OCI-M2 (cell line): ENCODE data around the gene CSRP1.

ENCODE experiments used
- DNase-seq: peaks from one replicate; lab custom pipeline; 2025; ENCODE audit not compliant: unreplicated experiment; lab: John Stamatoyannopoulos, UW

The CSRP1 gene

GRCh38 chr1:201457508-201457960 lies 49.4 kb downstream of the CSRP1 start:
- DNase-seq, result no peak

- no peak for DNase-seq
Observed at GRCh38 chr1:201456499-201457309, 50.2 kb downstream of the CSRP1 start.

- DNase-seq, result no peak
Observed at GRCh38 chr1:201455098-201455497, 51.8 kb downstream of the CSRP1 start.

DNA sequence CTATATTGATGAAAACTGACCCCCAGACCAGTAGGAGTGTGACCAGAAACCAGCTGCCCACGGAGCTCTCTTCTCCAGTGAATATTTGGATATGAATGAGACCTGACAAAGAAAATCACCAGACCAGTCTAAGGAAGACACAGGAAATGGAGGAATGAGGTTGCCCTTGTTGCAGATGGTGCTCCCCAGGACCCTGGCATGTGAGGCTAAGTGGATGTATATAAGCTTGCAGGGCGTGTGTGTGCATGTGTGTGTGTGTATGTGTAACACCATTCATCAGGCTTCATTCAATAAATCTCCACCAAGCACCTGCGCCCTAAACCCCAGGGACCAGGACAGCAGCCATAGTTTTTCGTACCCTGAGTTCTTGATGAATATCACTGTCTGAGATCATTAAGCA lies 52.3 kb downstream of the CSRP1 start:
- no peak for DNase-seq

DNA sequence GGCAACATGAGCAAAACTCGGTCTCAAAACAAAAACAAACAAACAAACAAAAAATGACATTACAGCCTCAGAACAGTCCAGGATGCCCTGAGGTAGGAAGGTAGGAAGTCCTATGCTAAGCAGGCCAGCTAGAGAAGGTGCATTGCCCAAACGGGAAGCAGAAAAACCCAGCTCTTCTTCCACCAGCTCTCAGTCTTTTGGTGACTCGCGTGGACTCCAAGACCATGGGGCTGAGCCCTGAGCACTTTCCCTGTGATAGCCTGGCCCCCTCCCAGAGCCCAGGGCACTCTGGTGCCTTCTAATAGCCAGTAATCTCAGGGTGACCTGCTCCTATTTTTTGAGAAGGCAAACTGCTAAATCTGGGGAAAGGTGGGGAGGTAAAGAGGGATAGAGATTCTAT lies 54.1 kb downstream of the CSRP1 start:
- DNase-seq, result no peak

GRCh38 chr1:201450721-201451291 lies 56.1 kb downstream of the CSRP1 start:
- no peak for DNase-seq

GRCh38 chr1:201448990-201449389 lies 57.9 kb downstream of the CSRP1 start:
- no peak for DNase-seq

DNA sequence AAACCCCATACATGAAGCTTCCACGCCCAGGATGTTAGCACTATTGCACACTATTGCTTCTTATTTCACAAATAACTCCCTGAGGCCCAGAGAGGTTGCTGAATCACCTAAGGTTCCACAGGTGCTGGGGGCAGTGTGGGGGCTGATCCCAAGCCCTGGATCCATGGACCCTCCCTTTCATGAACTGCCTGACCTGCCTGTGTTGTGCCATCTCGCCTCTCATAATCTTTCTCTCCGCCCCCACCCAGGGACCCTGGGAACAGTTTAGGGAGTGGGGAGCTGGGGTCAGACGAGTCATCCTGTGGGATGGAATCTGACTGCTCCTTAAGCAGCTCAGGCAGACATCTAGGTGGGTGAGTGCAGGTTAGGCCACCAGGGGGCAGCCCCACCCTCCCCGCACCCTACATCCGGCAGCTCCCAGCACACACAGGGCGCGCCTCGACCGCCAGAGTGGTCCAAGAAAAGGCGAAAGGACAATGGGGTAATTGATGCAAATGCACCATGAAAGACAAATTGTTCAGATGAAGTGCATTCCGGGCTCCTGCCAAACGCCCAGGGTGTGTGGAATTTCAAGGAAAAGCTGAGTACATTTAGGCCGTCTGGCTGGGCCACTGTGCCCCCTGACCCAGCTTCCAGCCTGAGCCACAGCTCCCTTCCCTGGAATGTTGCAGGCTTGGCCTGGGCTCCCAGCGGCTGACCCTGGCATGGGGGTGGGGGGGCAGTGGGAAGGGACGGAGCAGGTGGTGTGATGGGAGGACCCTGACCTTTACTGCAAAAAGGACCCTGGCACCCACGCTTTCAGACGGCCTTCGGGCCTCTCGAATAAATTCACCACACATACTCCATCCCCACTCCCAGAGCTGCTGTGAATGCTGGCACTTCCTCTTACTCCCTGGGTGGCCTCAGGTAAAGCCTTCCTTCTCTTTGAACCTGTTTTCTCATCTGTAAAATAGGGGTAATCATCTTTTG lies 58.7 kb downstream of the CSRP1 start:
- no peak for DNase-seq

- DNase-seq, result no peak
Observed at GRCh38 chr1:201445310-201445709, 61.6 kb downstream of the CSRP1 start.

DNA sequence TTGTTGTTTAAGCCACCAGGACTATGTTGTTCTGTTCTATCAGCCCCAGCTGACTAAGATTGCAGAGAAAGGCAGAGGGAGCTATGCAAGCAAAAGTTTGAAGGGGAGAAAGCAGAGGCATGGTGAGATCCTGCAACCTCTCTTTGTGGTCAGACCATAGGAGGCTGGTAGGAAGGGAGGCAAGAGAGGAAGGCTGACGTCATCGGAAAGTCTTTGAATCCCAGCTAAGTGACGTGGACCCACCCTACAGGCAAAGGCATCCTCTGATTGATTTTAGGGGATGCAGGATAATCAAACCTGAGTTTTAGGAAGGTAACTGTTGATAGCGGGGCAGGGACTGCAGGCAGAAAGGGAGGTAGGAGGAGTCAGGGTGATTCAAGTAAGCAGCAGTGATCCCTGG lies 62.1 kb downstream of the CSRP1 start:
- no peak for DNase-seq

- DNase-seq, result no peak
Observed at GRCh38 chr1:201443747-201444146, 63.2 kb downstream of the CSRP1 start.

- no peak for DNase-seq
Observed at GRCh38 chr1:201436969-201437368, 70.0 kb downstream of the CSRP1 start.

GRCh38 chr1:201436393-201436792 lies 70.5 kb downstream of the CSRP1 start:
- no peak for DNase-seq

DNA sequence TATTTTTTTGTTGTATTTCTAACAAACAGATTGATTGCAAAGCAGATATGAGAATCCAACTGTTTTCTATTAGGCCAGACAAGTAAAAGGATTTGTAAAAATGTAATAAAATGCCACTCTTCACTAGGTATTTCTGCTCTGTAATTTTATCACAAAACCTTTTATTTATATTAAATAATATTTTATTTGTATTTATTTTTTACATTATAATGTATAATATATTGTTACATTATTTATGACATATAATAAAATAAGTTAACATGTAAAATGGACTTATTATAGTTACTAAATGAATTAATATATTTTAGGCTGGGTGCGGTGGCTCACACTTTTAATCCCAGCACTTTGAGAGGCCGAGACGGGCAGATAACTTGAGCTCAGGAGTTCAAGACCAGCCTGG lies 72.7 kb downstream of the CSRP1 start:
- no peak for DNase-seq

DNA sequence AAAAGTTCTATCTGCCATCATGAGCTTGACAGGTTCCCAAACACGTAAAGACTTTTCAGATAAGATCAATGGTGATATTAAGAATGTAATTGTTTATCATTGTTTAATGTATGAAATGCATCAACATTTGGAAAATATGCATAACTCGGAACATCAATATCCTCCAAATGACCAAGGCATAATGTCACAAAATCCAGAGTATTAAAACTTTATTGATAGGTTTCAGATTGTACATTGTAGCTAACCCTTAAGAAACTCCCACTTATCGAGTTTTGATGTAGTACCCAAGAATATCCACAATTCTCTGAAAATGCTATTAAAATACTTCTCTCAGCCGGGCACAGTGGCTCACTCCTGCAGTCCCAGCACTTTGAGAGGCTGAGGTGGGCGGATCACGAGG lies 73.3 kb downstream of the CSRP1 start:
- DNase-seq, result no peak
